Mammary epithelial cell (primary cell): ENCODE data around the gene NCKAP5.

Experiments used
- CTCF ChIP-seq, 2 donors: IDR thresholded peaks in 1 of 2; conservative IDR thresholded peaks in 1 of 2; 2 replicates each; pipeline ENCODE4 v1.5.1; 2011 to 2012; ENCODE audit warnings: inconsistent platforms in 2 of 2, low read length in 2 of 2, mild to moderate bottlenecking in 2 of 2, control low read depth in 1 of 2, low read depth in 1 of 2; ENCODE audit not compliant: insufficient read depth in 1 of 2; ENCODE audit errors: extremely low read depth in 1 of 2
- EZH2 ChIP-seq: IDR thresholded peaks from 2 replicates; pipeline ENCODE4 v1.6.1; 2012; ENCODE audit warnings: low read length, inconsistent platforms, borderline replicate concordance

- TF ChIP-seq CTCF (conservative IDR thresholded peaks at IDR 0.05 in 1 of 2, IDR thresholded peaks at IDR 0.05 in 1 of 2; ENCODE audit: extremely low read depth in 1 of 2, insufficient read depth in 1 of 2, low read depth in 1 of 2, low read length in 2 of 2) (no peak), EZH2 (no peak)
These were observed 773.0 kb downstream of the NCKAP5 start for GRCh38 chr2:132795220-132795619.
